Natural killer cell (primary cell): Measurements from ENCODE around the gene EI24. TPM values are rescaled to one million over a fixed set of nuclear protein-coding genes. Genes with fewer than 3 reads are reported as not detected.

Experiments
- ATAC-seq, 3 donors: fragments of 150-1000 bp in 2 of 3; fragments of 200-7000 bp in 1 of 3; cut with Tn5 transposase; 1 replicate in 1 of 3; 2 replicates in 2 of 3; pipeline ENCODE4 v1.10.0; 2021; ENCODE audit warnings: mild to moderate bottlenecking in 2 of 3, moderate library complexity in 2 of 3
- DNase-seq, 2 donors: peaks; one replicate each; pipeline versions ENCODE4 v3.0.0 to v3.0.0-alpha.2; 2013 to 2021; ENCODE audit warnings: mixed read lengths in 1 of 2
- H3K27ac ChIP-seq: one replicate; pipeline ENCODE4 v1.5.1; 2013; ENCODE audit warnings: mild to moderate bottlenecking, low read length
- H3K27me3 ChIP-seq: one replicate; pipeline ENCODE4 v1.6.1; 2013; ENCODE audit warnings: low read length; ENCODE audit not compliant: control insufficient read depth, insufficient read depth
- H3K36me3 ChIP-seq: one replicate; pipeline ENCODE4 v1.6.1; 2013; ENCODE audit warnings: low read length; ENCODE audit not compliant: control insufficient read depth, insufficient read depth
- H3K4me1 ChIP-seq: one replicate; pipeline ENCODE4 v1.6.1; 2013; ENCODE audit warnings: low read length; ENCODE audit not compliant: control insufficient read depth, insufficient read depth
- H3K4me3 ChIP-seq: one replicate; pipeline ENCODE4 v1.5.1; 2013; ENCODE audit warnings: low read length
- H3K9me3 ChIP-seq: one replicate; pipeline ENCODE4 v1.6.1; 2013; ENCODE audit warnings: low read length; ENCODE audit not compliant: control insufficient read depth, insufficient read depth
- H3K27ac Mint-ChIP-seq, 2 donors: one replicate each; pipeline ENCODE4 v1.8.0; 2022; ENCODE audit warnings: mild to moderate bottlenecking in 2 of 2, mixed read lengths in 2 of 2, moderate library complexity in 1 of 2
- H3K27me3 Mint-ChIP-seq, 2 donors: one replicate each; pipeline ENCODE4 v1.8.0; 2022; ENCODE audit warnings: low read depth in 2 of 2, mixed read lengths in 2 of 2
- H3K36me3 Mint-ChIP-seq: one replicate; pipeline ENCODE4 v1.8.0; 2022; ENCODE audit warnings: mixed read lengths
- H3K4me1 Mint-ChIP-seq, 2 donors: one replicate each; pipeline ENCODE4 v1.8.0; 2022; ENCODE audit warnings: mixed read lengths in 2 of 2
- H3K4me3 Mint-ChIP-seq: one replicate; pipeline ENCODE4 v1.8.0; 2022; ENCODE audit warnings: mild to moderate bottlenecking, moderate library complexity, mixed read lengths
- H3K9me3 Mint-ChIP-seq, 2 donors: one replicate each; pipeline ENCODE4 v1.8.0; 2022; ENCODE audit warnings: mixed read lengths in 2 of 2
- CTCF ChIP-seq: fragments of 200-600 bp; IDR thresholded peaks from one replicate; pipeline ENCODE4 v1.8.0; 2022; ENCODE audit warnings: antibody characterized with exemption
- WGBS: methylation state at CpG from one replicate; pipeline ENCODE4 v1.1.7; 2013; ENCODE audit warnings: missing lambda C conversion rate; ENCODE audit not compliant: insufficient coverage; 5-methylcytosine and 5-hydroxymethylcytosine counted together
- intact Hi-C: fragments of 100-400 bp; cut with micrococcal nuclease; formaldehyde crosslinking; loops from one replicate; pipeline ENCODE4 v1.14.2; 2022
- total RNA-seq, 4 donors: library from RNA; stranded (reverse); fragments of 120-200 nt in 1 of 4; gene quantifications; one replicate each; pipeline versions ENCODE4 v1.2.3 to v1.2.4, GENCODE V29; 2013 to 2022

Gene EI24
- total RNA-seq: 10 to 100 TPM; 19.5 to 30.0 (median 20.2) TPM
- total RNA-seq (2013): 22.2 TPM

GRCh38 chr11:125568970-125569914 is at the start of gene EI24:
EI24 (plus strand) TSS chr11:125569477; CDS start chr11:125572528, 3,051 bp downstream.
- H3K36me3 Mint-ChIP-seq: no peaks in the 10 kb centered on the region
- H3K36me3 ChIP-seq: peaks cover 15% of the 10 kb centered on the region
- H3K4me3 Mint-ChIP-seq: peak within 1 kb of the TSS; percentile 89
- peak; percentile 94 to 98 (median 95) for ATAC-seq
- no peaks in the 10 kb centered on the region for H3K9me3 ChIP-seq
- WGBS: 1% methylated on average over 83 of the region's 83 CpGs
- H3K27me3 Mint-ChIP-seq: no peaks in the 10 kb centered on the region
- peaks cover 18 to 21% of the 10 kb centered on the region in 2 donors for H3K4me1 Mint-ChIP-seq
- peak within 1 kb of the TSS; percentile 82 for H3K4me3 ChIP-seq
- H3K27ac ChIP-seq: peak within 1 kb of the TSS; percentile 76
- H3K4me1 ChIP-seq: peaks cover 19% of the 10 kb centered on the region
- peak; percentile 55 for TF ChIP-seq CTCF
- peak within 1 kb of the TSS; percentile 87 to 95 for H3K27ac Mint-ChIP-seq
- DNase-seq: peak; percentile 77 to 94
- H3K27me3 ChIP-seq: no peaks in the 10 kb centered on the region
- H3K9me3 Mint-ChIP-seq: no peaks in the 10 kb centered on the region
- intact Hi-C loops: loop anchor here (1.0 to 5.0 kb wide), 3 partner anchors 23 to 72 kb away; partner anchors contain the start of genes FEZ1 and STT3A

- no peak overlapping the region for H3K27ac ChIP-seq
- H3K4me3 ChIP-seq: no peak overlapping the region
- DNase-seq (no peak), ATAC-seq (peak in 2 of 3 donors; percentile 35 to 40)
- intact Hi-C loops: no loop called here
- no peak for TF ChIP-seq CTCF
- Mint-ChIP-seq H3K4me1 (peaks cover 21% of the 10 kb centered on the region in 2 donors), H3K27me3 (no peaks in the 10 kb centered on the region), H3K36me3 (no peaks in the 10 kb centered on the region), H3K9me3 (no peaks in the 10 kb centered on the region), H3K4me3 (no peak overlapping the region), H3K27ac (peak overlapping the region; percentile 26 to 63)
- 98% methylated on average over 2 of the region's 2 CpGs for WGBS
- H3K4me1 ChIP-seq: peaks cover 2% of the 10 kb centered on the region
- peaks cover 4% of the 10 kb centered on the region for H3K9me3 ChIP-seq
- no peaks in the 10 kb centered on the region for H3K27me3 ChIP-seq
- H3K36me3 ChIP-seq: no peaks in the 10 kb centered on the region
Measured at GRCh38 chr11:125519860-125520834, 49.1 kb upstream of the EI24 start.

GRCh38 chr11:125525303-125525702 is 44.0 kb upstream of the EI24 start:
- Histone ChIP-seq H3K36me3 (no peaks in the 10 kb centered on the region), H3K4me3 (no peak overlapping the region), H3K27ac (no peak overlapping the region), H3K9me3 (no peaks in the 10 kb centered on the region), H3K27me3 (no peaks in the 10 kb centered on the region), H3K4me1 (no peaks in the 10 kb centered on the region)
- no peaks in the 10 kb centered on the region for H3K27me3 Mint-ChIP-seq
- H3K4me3 Mint-ChIP-seq: no peak overlapping the region
- DNase-seq (no peak), ATAC-seq (no peak)
- peaks cover under 1 to 6% of the 10 kb centered on the region in 2 donors for H3K4me1 Mint-ChIP-seq
- intact Hi-C loops: no loop called here
- H3K27ac Mint-ChIP-seq: no peak overlapping the region
- no peak for TF ChIP-seq CTCF
- WGBS: 53% methylated on average over 4 of the region's 5 CpGs
- H3K36me3 Mint-ChIP-seq: no peaks in the 10 kb centered on the region
- peaks cover 3 to 4% of the 10 kb centered on the region in 2 donors for H3K9me3 Mint-ChIP-seq
